Skeletal muscle tissue (tissue), 4 donors: ENCODE data around the gene ASB7. TPM values are rescaled to one million over a fixed set of nuclear protein-coding genes. Genes with fewer than 3 reads are reported as not detected.
A peak's percentile ranks its signal among the peaks of the same experiment; 100 is the strongest.

ENCODE experiments used
- H3K27ac ChIP-seq: one replicate; pipeline ENCODE4 v1.7.0; 2013; ENCODE audit warnings: mild to moderate bottlenecking, low read depth, low read length, inconsistent platforms
- H3K27me3 ChIP-seq, 3 donors: one replicate each; pipeline ENCODE4 v1.7.0; 2013; ENCODE audit warnings: low read length in 3 of 3; ENCODE audit not compliant: control insufficient read depth in 3 of 3, insufficient read depth in 3 of 3
- H3K36me3 ChIP-seq, 3 donors: one replicate each; pipeline ENCODE4 v1.7.0; 2013; ENCODE audit warnings: low read length in 3 of 3; ENCODE audit not compliant: control insufficient read depth in 3 of 3, insufficient read depth in 3 of 3
- H3K4me1 ChIP-seq, 3 donors: one replicate each; pipeline ENCODE4 v1.7.0; 2013; ENCODE audit warnings: low read length in 3 of 3, mild to moderate bottlenecking in 3 of 3; ENCODE audit not compliant: control insufficient read depth in 3 of 3, insufficient read depth in 3 of 3
- H3K4me3 ChIP-seq, 3 donors: one replicate each; pipeline ENCODE4 v1.7.0; 2013; ENCODE audit warnings: low read length in 3 of 3
- H3K9ac ChIP-seq, 3 donors: one replicate each; pipeline ENCODE4 v1.7.0; 2013; ENCODE audit warnings: low read length in 3 of 3, mild to moderate bottlenecking in 3 of 3, moderate library complexity in 2 of 3, low read depth in 1 of 3
- H3K9me3 ChIP-seq, 3 donors: one replicate each; pipeline ENCODE4 v1.7.0; 2013; ENCODE audit warnings: low read length in 3 of 3; ENCODE audit not compliant: control insufficient read depth in 3 of 3
- total RNA-seq: library from RNA; depleted of rRNA; stranded (reverse); fragments of >200 nt; gene quantifications from one replicate; pipeline ENCODE4 v1.2.3, GENCODE V29; 2014
- donor health status: Osteomylitis.

ASB7 gene
- total RNA-seq, 1 donor from 2014 or later, result 9.4 TPM

GRCh38 chr15:100642213-100642949, 40.0 kb downstream of the ASB7 start:
- no peaks in the 10 kb centered on the region for H3K36me3 ChIP-seq
- no peak overlapping the region for H3K4me3 ChIP-seq
- no peaks in the 10 kb centered on the region for H3K27me3 ChIP-seq

GRCh38 chr15:100642950-100643338, 40.6 kb downstream of the ASB7 start:
- H3K36me3 ChIP-seq, result no peaks in the 10 kb centered on the region
- no peaks in the 10 kb centered on the region for H3K9me3 ChIP-seq
- no peak overlapping the region for H3K4me3 ChIP-seq
- no peaks in the 10 kb centered on the region for H3K27me3 ChIP-seq
- no peak overlapping the region for H3K27ac ChIP-seq
- H3K4me1 ChIP-seq, result peaks cover 0 to 4% (median 3%) of the 10 kb centered on the region in 3 donors
- no peak overlapping the region for H3K9ac ChIP-seq

More at GRCh38 chr15:100642213-100642949, 40.0 kb downstream of the ASB7 start:
- no peak overlapping the region for H3K27ac ChIP-seq
- no peaks in the 10 kb centered on the region for H3K9me3 ChIP-seq
- H3K4me1 ChIP-seq, result peaks cover 0 to 4% (median 3%) of the 10 kb centered on the region in 3 donors
- no peak overlapping the region for H3K9ac ChIP-seq

GRCh38 chr15:100645671-100646070, 43.3 kb downstream of the ASB7 start:
- Histone ChIP-seq H3K4me1 (peaks cover 0 to 4% (median 3%) of the 10 kb centered on the region in 3 donors), H3K27me3 (no peaks in the 10 kb centered on the region), H3K27ac (no peak overlapping the region), H3K36me3 (peaks cover 0 to 2% (median 0%) of the 10 kb centered on the region in 3 donors), H3K4me3 (no peak overlapping the region), H3K9me3 (no peaks in the 10 kb centered on the region), H3K9ac (no peak overlapping the region)

GRCh38 chr15:100648951-100649350, 46.6 kb downstream of the ASB7 start:
- Histone ChIP-seq H3K27me3 (no peaks in the 10 kb centered on the region), H3K36me3 (peaks cover 0 to 2% (median 2%) of the 10 kb centered on the region in 3 donors), H3K9me3 (no peaks in the 10 kb centered on the region), H3K9ac (no peak overlapping the region), H3K27ac (no peak overlapping the region), H3K4me3 (no peak overlapping the region), H3K4me1 (no peaks in the 10 kb centered on the region)

- Histone ChIP-seq H3K36me3 (peaks cover 0 to 2% (median 2%) of the 10 kb centered on the region in 3 donors), H3K27ac (no peak overlapping the region), H3K9me3 (no peaks in the 10 kb centered on the region), H3K4me3 (no peak overlapping the region), H3K4me1 (no peaks in the 10 kb centered on the region), H3K27me3 (no peaks in the 10 kb centered on the region), H3K9ac (no peak overlapping the region)
These were observed 48.3 kb downstream of the ASB7 start for GRCh38 chr15:100650685-100651084.

- Histone ChIP-seq H3K36me3 (peaks cover 0 to 2% (median 2%) of the 10 kb centered on the region in 3 donors), H3K27ac (no peak overlapping the region), H3K4me1 (no peaks in the 10 kb centered on the region), H3K9ac (no peak overlapping the region), H3K4me3 (no peak overlapping the region), H3K9me3 (no peaks in the 10 kb centered on the region), H3K27me3 (no peaks in the 10 kb centered on the region)
These were observed 48.9 kb downstream of the ASB7 start for GRCh38 chr15:100651253-100651652.

- Histone ChIP-seq H3K27ac (no peak overlapping the region), H3K9me3 (no peaks in the 10 kb centered on the region), H3K9ac (no peak overlapping the region), H3K27me3 (no peaks in the 10 kb centered on the region), H3K36me3 (peaks cover 0 to 2% (median 2%) of the 10 kb centered on the region in 3 donors), H3K4me1 (no peaks in the 10 kb centered on the region), H3K4me3 (no peak overlapping the region)
These were observed 49.7 kb downstream of the ASB7 start for GRCh38 chr15:100652116-100652515.

DNA sequence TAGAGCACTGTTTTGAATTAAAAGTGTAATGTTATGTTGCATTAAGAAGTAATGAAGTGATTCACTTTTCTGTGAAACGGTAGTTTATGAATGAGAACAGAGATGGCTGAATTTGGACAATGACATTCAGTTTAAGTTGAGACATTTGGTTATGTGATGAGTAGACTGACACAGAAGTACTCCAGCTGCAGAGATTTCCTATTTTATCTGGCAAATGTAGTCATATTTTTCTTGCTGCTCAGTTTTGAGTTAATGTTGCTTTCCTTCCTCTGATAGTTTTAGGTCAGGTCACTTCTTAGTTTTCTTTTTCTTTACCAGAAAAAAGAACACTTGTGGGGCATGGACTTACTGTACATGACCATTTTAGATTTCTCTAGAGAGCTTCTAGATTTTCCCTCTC, 51.2 kb downstream of the ASB7 start:
- Histone ChIP-seq H3K36me3 (peaks cover 0 to 2% (median 2%) of the 10 kb centered on the region in 3 donors), H3K4me1 (no peaks in the 10 kb centered on the region), H3K27me3 (no peaks in the 10 kb centered on the region), H3K9ac (no peak overlapping the region), H3K27ac (peak overlapping the region; percentile 31), H3K4me3 (no peak overlapping the region), H3K9me3 (no peaks in the 10 kb centered on the region)

GRCh38 chr15:100658895-100659294, 56.5 kb downstream of the ASB7 start:
- Histone ChIP-seq H3K36me3 (no peaks in the 10 kb centered on the region), H3K9me3 (no peaks in the 10 kb centered on the region), H3K9ac (no peak overlapping the region), H3K27ac (no peak overlapping the region), H3K4me1 (no peaks in the 10 kb centered on the region), H3K27me3 (peaks cover 0 to 10% (median 5%) of the 10 kb centered on the region in 3 donors), H3K4me3 (no peak overlapping the region)

DNA sequence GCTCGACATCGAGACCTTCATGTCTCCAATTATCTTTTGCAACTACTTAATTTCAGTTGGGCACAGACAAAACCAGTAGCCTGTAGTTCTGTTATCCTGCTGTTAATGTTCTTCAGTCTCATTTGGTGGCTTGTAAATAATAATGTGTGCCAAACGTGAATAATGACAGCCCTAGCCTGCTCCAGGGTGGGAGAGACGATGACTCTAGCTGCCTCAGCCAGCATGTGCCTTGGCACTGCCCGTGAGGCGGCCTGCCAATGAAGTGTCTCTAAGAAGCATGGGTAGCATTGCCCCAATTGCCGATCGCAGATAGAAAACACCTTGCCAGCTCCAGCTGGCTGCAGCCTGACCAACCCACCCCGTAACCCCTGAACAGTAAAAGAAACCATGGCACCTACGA, 58.8 kb downstream of the ASB7 start:
- peaks cover 0 to 12% (median 8%) of the 10 kb centered on the region in 3 donors for H3K27me3 ChIP-seq
- H3K4me3 ChIP-seq, result no peak overlapping the region
- no peak overlapping the region for H3K27ac ChIP-seq
- H3K4me1 ChIP-seq, result no peaks in the 10 kb centered on the region
- no peaks in the 10 kb centered on the region for H3K9me3 ChIP-seq
- no peak overlapping the region for H3K9ac ChIP-seq
- no peaks in the 10 kb centered on the region for H3K36me3 ChIP-seq
